CD14-positive monocyte (primary cell): ENCODE results near the gene ACSM3. TPM values are rescaled to one million over a fixed set of nuclear protein-coding genes. Genes with fewer than 3 reads are reported as not detected.

Experiments used
- DNase-seq, 3 donors: peaks; one replicate each; pipeline ENCODE4 v3.0.0-alpha.2; 2011 to 2022
- H2AFZ ChIP-seq: 2 replicates; pipeline ENCODE4 v1.6.0; 2012; ENCODE audit warnings: mild to moderate bottlenecking, low read depth, low read length, inconsistent platforms; ENCODE audit not compliant: insufficient read depth, poor library complexity, severe bottlenecking
- H3K27ac ChIP-seq, 2 donors: 1 replicate in 1 of 2; 2 replicates in 1 of 2; pipeline ENCODE4 v1.5.1; 2012 to 2013; ENCODE audit warnings: low read length in 2 of 2, control low read depth in 1 of 2, inconsistent platforms in 1 of 2, low read depth in 1 of 2, mild to moderate bottlenecking in 1 of 2
- H3K27me3 ChIP-seq, 2 donors: one replicate each; pipeline versions ENCODE4 v1.6.0 to v1.6.1; 2011 to 2013; ENCODE audit warnings: low read length in 2 of 2; ENCODE audit not compliant: control insufficient read depth in 2 of 2, insufficient read depth in 2 of 2
- H3K36me3 ChIP-seq, 2 donors: replicated peaks in 1 of 2; 1 replicate in 1 of 2; 2 replicates in 1 of 2; pipeline versions ENCODE4 v1.5.1 to v1.6.1; 2012 to 2013; ENCODE audit warnings: low read length in 2 of 2, control low read depth in 1 of 2, inconsistent platforms in 1 of 2, mild to moderate bottlenecking in 1 of 2; ENCODE audit not compliant: insufficient read depth in 2 of 2, control insufficient read depth in 1 of 2
- H3K4me1 ChIP-seq, 2 donors: 1 replicate in 1 of 2; 2 replicates in 1 of 2; pipeline versions ENCODE4 v1.5.1 to v1.6.1; 2012 to 2013; ENCODE audit warnings: low read length in 2 of 2, control low read depth in 1 of 2, inconsistent platforms in 1 of 2, mild to moderate bottlenecking in 1 of 2, moderate library complexity in 1 of 2; ENCODE audit not compliant: insufficient read depth in 2 of 2, control insufficient read depth in 1 of 2
- H3K4me2 ChIP-seq: replicated peaks from 2 replicates; pipeline ENCODE3; 2012; ENCODE audit warnings: low read length, moderate library complexity, mild to moderate bottlenecking; ENCODE audit not compliant: poor library complexity, severe bottlenecking; ENCODE audit errors: extremely low read depth
- H3K4me3 ChIP-seq, 3 experiments: fragments of 200-600 bp in 1 of 3; sonication (generic) in 1 of 3; replicated peaks in 1 of 3; 1 replicate in 2 of 3; 2 replicates in 1 of 3; pipeline ENCODE4 v1.5.1; 2011 to 2013; ENCODE audit warnings: low read length in 3 of 3, mild to moderate bottlenecking in 3 of 3, control low read depth in 2 of 3, low read depth in 2 of 3, inconsistent platforms in 1 of 3, moderate library complexity in 1 of 3
- H3K79me2 ChIP-seq: 2 replicates; pipeline ENCODE4 v1.6.0; 2012; ENCODE audit warnings: mild to moderate bottlenecking, control low read depth, inconsistent platforms, low read length, moderate library complexity; ENCODE audit not compliant: insufficient read depth
- H3K9ac ChIP-seq: 2 replicates; pipeline ENCODE4 v1.6.0; 2017; ENCODE audit warnings: low read length, mild to moderate bottlenecking; ENCODE audit not compliant: insufficient read depth, poor library complexity, severe bottlenecking
- H3K9me3 ChIP-seq, 2 donors: replicated peaks in 1 of 2; 1 replicate in 1 of 2; 2 replicates in 1 of 2; pipeline versions ENCODE4 v1.5.1 to v1.6.1; 2012 to 2013; ENCODE audit warnings: low read length in 2 of 2, control low read depth in 1 of 2; ENCODE audit not compliant: control insufficient read depth in 1 of 2, insufficient read depth in 1 of 2
- H4K20me1 ChIP-seq: 2 replicates; pipeline ENCODE4 v1.6.0; 2012; ENCODE audit warnings: mild to moderate bottlenecking, low read length, control low read depth, moderate library complexity; ENCODE audit not compliant: insufficient read depth
- H3K27ac Mint-ChIP-seq, 7 donors: one replicate each; pipeline ENCODE4 v1.8.0; 2020; ENCODE audit warnings: mild to moderate bottlenecking in 7 of 7, mixed read lengths in 7 of 7, moderate library complexity in 6 of 7, inconsistent platforms in 2 of 7
- H3K27me3 Mint-ChIP-seq, 3 donors: one replicate each; pipeline ENCODE4 v1.8.0; 2021 to 2022; ENCODE audit warnings: low read depth in 3 of 3, mild to moderate bottlenecking in 3 of 3, mixed read lengths in 3 of 3, moderate library complexity in 3 of 3, inconsistent platforms in 1 of 3
- H3K36me3 Mint-ChIP-seq, 2 donors: one replicate each; pipeline ENCODE4 v1.8.0; 2020; ENCODE audit warnings: mixed read lengths in 2 of 2, inconsistent platforms in 1 of 2, mild to moderate bottlenecking in 1 of 2
- H3K4me1 Mint-ChIP-seq: one replicate; pipeline ENCODE4 v1.8.0; 2020; ENCODE audit warnings: mild to moderate bottlenecking, mixed read lengths
- H3K4me3 Mint-ChIP-seq, 2 donors: one replicate each; pipeline ENCODE4 v1.8.0; 2020; ENCODE audit warnings: mild to moderate bottlenecking in 2 of 2, mixed read lengths in 2 of 2, moderate library complexity in 1 of 2
- H3K9me3 Mint-ChIP-seq, 7 donors: one replicate each; pipeline ENCODE4 v1.8.0; 2020 to 2022; ENCODE audit warnings: mixed read lengths in 7 of 7, mild to moderate bottlenecking in 6 of 7, moderate library complexity in 6 of 7, inconsistent platforms in 2 of 7
- WGBS: methylation state at CpG from one replicate; pipeline ENCODE4 v1.1.5; 2013; ENCODE audit warnings: missing lambda C conversion rate; ENCODE audit not compliant: insufficient coverage; 5-methylcytosine and 5-hydroxymethylcytosine counted together
- intact Hi-C, 2 donors: fragments of 100-400 bp; cut with micrococcal nuclease; formaldehyde crosslinking; loops; one replicate each; pipeline versions ENCODE4 v1.15.0 to v1.15.1; 2023
- polyA plus RNA-seq, 3 donors: library from polyadenylated mRNA; depleted of rRNA in 1 of 3; unstranded in 2 of 3; stranded (reverse) in 1 of 3; fragments of 300-500 nt in 2 of 3; fragments of >200 nt in 1 of 3; fragmentation: Illumina TruSeq in 2 of 3; gene quantifications; 1 replicate in 2 of 3; 2 replicates in 1 of 3; pipeline ENCODE4 v1.2.3, GENCODE V29; 2012 to 2021
- TF ChIP-seq, protein P1 (sequence below): fragments of 200-600 bp; IDR thresholded peaks from one replicate; pipeline ENCODE4 v1.8.0; 2022; ENCODE audit warnings: antibody characterized with exemption, mild to moderate bottlenecking

Gene ACSM3
- polyA plus RNA-seq, 3 donors: 1.6 to 5.1 (median 1.9) TPM

DNA sequence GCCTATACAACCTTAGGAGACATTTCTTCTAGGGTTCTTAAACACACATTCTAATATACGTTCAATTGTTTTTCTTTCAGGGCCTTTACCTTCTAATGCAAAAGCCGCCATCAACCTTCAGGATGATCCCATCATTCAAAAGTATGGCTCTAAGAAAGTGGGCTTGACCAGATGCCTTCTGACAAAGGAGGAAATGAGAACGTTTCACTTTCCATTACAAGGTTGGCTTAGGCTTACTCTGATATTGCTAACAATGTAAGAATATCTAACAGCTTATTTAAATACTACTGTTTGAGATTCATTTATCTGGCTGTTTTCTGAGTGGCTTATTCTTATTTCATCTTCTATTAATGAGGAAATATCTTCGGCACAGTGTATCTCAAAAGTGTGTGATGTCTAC is 57.9 kb downstream of the ACSM3 start:
- no peak overlapping the region for H2AFZ ChIP-seq
- peaks cover 21 to 45% of the 10 kb centered on the region in 2 donors for H3K36me3 ChIP-seq
- intact Hi-C loops: no loop called here
- H3K4me1 ChIP-seq: peaks cover 9 to 13% of the 10 kb centered on the region in 2 donors
- Mint-ChIP-seq H3K9me3 (peaks cover 0 to 1% (median 0%) of the 10 kb centered on the region in 7 donors), H3K36me3 (peaks cover 20 to 41% of the 10 kb centered on the region in 2 donors), H3K4me3 (no peak overlapping the region), H3K4me1 (peaks cover 15% of the 10 kb centered on the region), H3K27ac (peak overlapping the region in 1 of 7 donors; percentile 23), H3K27me3 (no peaks in the 10 kb centered on the region)
- H3K9ac ChIP-seq: no peak overlapping the region
- H3K27me3 ChIP-seq: no peaks in the 10 kb centered on the region
- H4K20me1 ChIP-seq: no peaks in the 10 kb centered on the region
- no peak overlapping the region for H3K27ac ChIP-seq
- WGBS: 92% methylated on average over 2 of the region's 4 CpGs
- no peaks in the 10 kb centered on the region for H3K9me3 ChIP-seq
- H3K4me3 ChIP-seq: no peak overlapping the region
- TF ChIP-seq, protein P1, sequence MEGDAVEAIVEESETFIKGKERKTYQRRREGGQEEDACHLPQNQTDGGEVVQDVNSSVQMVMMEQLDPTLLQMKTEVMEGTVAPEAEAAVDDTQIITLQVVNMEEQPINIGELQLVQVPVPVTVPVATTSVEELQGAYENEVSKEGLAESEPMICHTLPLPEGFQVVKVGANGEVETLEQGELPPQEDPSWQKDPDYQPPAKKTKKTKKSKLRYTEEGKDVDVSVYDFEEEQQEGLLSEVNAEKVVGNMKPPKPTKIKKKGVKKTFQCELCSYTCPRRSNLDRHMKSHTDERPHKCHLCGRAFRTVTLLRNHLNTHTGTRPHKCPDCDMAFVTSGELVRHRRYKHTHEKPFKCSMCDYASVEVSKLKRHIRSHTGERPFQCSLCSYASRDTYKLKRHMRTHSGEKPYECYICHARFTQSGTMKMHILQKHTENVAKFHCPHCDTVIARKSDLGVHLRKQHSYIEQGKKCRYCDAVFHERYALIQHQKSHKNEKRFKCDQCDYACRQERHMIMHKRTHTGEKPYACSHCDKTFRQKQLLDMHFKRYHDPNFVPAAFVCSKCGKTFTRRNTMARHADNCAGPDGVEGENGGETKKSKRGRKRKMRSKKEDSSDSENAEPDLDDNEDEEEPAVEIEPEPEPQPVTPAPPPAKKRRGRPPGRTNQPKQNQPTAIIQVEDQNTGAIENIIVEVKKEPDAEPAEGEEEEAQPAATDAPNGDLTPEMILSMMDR: no peak
- no peak for DNase-seq
- no peak overlapping the region for H3K4me2 ChIP-seq
- no peaks in the 10 kb centered on the region for H3K79me2 ChIP-seq

DNA sequence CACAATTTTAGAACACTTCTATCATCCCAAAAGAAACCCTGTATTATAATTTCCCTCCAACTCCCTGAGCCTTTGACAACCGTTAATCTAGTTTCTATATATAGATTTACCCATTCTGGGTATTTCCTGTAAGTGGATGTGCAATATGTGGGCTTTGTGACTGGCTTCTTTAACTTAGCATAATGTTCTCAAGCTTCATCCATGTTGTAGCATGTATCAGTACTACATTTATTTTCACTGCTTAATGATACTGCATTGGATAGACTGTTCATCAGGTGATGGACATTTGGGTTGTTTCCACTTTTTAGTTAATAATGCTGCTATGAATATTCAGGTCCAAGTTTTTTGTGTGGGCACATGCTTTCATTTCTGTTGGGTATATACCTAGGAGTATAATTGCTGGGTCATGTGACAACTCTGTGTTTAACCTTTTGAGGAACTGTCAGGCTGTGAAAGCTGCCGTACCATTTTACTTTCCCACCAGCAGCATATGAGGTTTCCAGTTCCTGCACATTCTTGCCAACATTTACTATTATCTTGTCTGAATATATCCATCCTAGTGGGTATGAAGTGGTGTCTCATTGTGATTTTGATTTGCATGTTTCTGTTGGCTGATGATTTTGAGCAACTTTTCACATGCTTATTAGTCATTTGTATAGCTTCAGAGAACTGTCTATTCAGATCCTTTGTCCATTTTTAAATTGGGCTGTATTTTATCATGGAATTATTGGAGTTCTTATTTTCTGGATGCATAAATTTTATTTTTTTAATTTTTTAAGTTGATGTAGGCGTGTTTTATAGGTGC is 58.9 kb downstream of the ACSM3 start:
- no peak overlapping the region for H2AFZ ChIP-seq
- peak overlapping the region in 1 of 2 donors; percentile 42 for H3K27ac ChIP-seq
- TF ChIP-seq, protein P1: no peak
- H4K20me1 ChIP-seq: no peaks in the 10 kb centered on the region
- Mint-ChIP-seq H3K9me3 (peaks cover 0 to 1% (median 0%) of the 10 kb centered on the region in 7 donors), H3K27me3 (no peaks in the 10 kb centered on the region), H3K36me3 (peaks cover 22 to 37% of the 10 kb centered on the region in 2 donors), H3K4me1 (peaks cover 15% of the 10 kb centered on the region), H3K27ac (peak overlapping the region in 2 of 7 donors; percentile 64 to 81), H3K4me3 (no peak overlapping the region)
- WGBS: no CpG with 5 or more reads among the region's 3 CpGs
- no peaks in the 10 kb centered on the region for H3K9me3 ChIP-seq
- no peak overlapping the region for H3K4me2 ChIP-seq
- peak in 1 of 3 donors; percentile 16 for DNase-seq
- no peak overlapping the region for H3K9ac ChIP-seq
- H3K36me3 ChIP-seq: peaks cover 26 to 43% of the 10 kb centered on the region in 2 donors
- peaks cover 9 to 13% of the 10 kb centered on the region in 2 donors for H3K4me1 ChIP-seq
- intact Hi-C loops: no loop called here
- H3K79me2 ChIP-seq: no peaks in the 10 kb centered on the region
- no peak overlapping the region for H3K4me3 ChIP-seq
- H3K27me3 ChIP-seq: no peaks in the 10 kb centered on the region
